H1 (cell line): ENCODE measurements around the gene RHBDD1. TPM values are rescaled to one million over a fixed set of nuclear protein-coding genes. Genes with fewer than 3 reads are reported as not detected.

ENCODE experiments used
- CTCF ChIA-PET: fragments of 300-600 bp; sonication (Branson Sonifier 250); formaldehyde crosslinking; loops from one replicate; lab custom pipeline; 2021; ENCODE audit not compliant: partially characterized antibody; lab: Charles Lee
- POLR2A ChIA-PET: fragments of 300-600 bp; sonication (Branson Sonifier 250); formaldehyde crosslinking; loops from one replicate; lab custom pipeline; 2021; ENCODE audit warnings: inconsistent platforms; ENCODE audit not compliant: partially characterized antibody; lab: Charles Lee
- DNase-seq, 2 experiments: peaks; one replicate each; pipeline versions ENCODE4 v3.0.0 to v3.0.0-alpha.2; 2010 to 2022; ENCODE audit warnings: low spot score in 2 of 2, low read depth in 1 of 2, mixed read lengths in 1 of 2
- FAIRE-seq: peaks from 2 replicates; lab custom pipeline; 2011; peaks lifted over from hg19 to GRCh38; lab: Jason Lieb, UNC
- H2AFZ ChIP-seq: 2 replicates; pipeline ENCODE4 v1.8.1; 2012; ENCODE audit warnings: low read length, inconsistent platforms
- H2AK5ac ChIP-seq: 2 replicates; pipeline ENCODE4 v1.6.1; 2013; ENCODE audit warnings: low read depth, low read length
- H2BK120ac ChIP-seq: replicated peaks from 2 replicates; pipeline ENCODE3; 2013; ENCODE audit warnings: low read depth, low read length, inconsistent platforms
- H2BK12ac ChIP-seq: 2 replicates; pipeline ENCODE4 v1.6.1; 2013; ENCODE audit warnings: low read depth, low read length
- H2BK15ac ChIP-seq: 2 replicates; pipeline ENCODE4 v1.6.1; 2013; ENCODE audit warnings: low read length
- H2BK20ac ChIP-seq: 2 replicates; pipeline ENCODE4 v1.6.1; 2013; ENCODE audit warnings: low read length
- H2BK5ac ChIP-seq: 2 replicates; pipeline ENCODE4 v1.6.1; 2013; ENCODE audit warnings: low read depth, low read length
- H3K14ac ChIP-seq: 2 replicates; pipeline ENCODE4 v1.6.1; 2013; ENCODE audit warnings: inconsistent platforms; ENCODE audit not compliant: insufficient read length
- H3K18ac ChIP-seq: 2 replicates; pipeline ENCODE4 v1.6.1; 2013; ENCODE audit warnings: low read length; ENCODE audit errors: extremely low read depth
- H3K23ac ChIP-seq: 2 replicates; pipeline ENCODE4 v1.6.1; 2013; ENCODE audit warnings: inconsistent platforms; ENCODE audit not compliant: insufficient read length
- H3K23me2 ChIP-seq: 2 replicates; pipeline ENCODE4 v1.6.1; 2013; ENCODE audit warnings: low read depth, low read length
- H3K27ac ChIP-seq: 2 replicates; pipeline ENCODE4 v1.6.1; 2011; ENCODE audit warnings: low read depth, low read length, inconsistent platforms
- H3K27me3 ChIP-seq, 4 experiments: replicated peaks in 1 of 4; 1 replicate in 1 of 4; 2 replicates in 3 of 4; pipeline versions ENCODE4 v1.6.1 to v1.8.1; 2011 to 2013; ENCODE audit warnings: low read length in 3 of 4, mild to moderate bottlenecking in 3 of 4, inconsistent platforms in 2 of 4, mixed read lengths in 2 of 4, moderate library complexity in 1 of 4; ENCODE audit not compliant: control insufficient read depth in 3 of 4, insufficient read depth in 3 of 4; ENCODE audit errors: extremely low read depth in 1 of 4
- H3K36me3 ChIP-seq, 4 experiments: 2 replicates each; pipeline versions ENCODE4 v1.6.1 to v1.8.1; 2011 to 2013; ENCODE audit warnings: mild to moderate bottlenecking in 4 of 4, low read length in 3 of 4, moderate library complexity in 2 of 4, control low read depth in 1 of 4, inconsistent platforms in 1 of 4; ENCODE audit not compliant: insufficient read depth in 4 of 4, control insufficient read depth in 2 of 4
- H3K4ac ChIP-seq: replicated peaks from 2 replicates; pipeline ENCODE3; 2013; ENCODE audit warnings: low read length, low read depth, mixed read lengths, inconsistent platforms; ENCODE audit not compliant: insufficient read length
- H3K4me1 ChIP-seq, 4 experiments: replicated peaks in 1 of 4; 1 replicate in 1 of 4; 2 replicates in 3 of 4; pipeline versions ENCODE4 v1.6.1 to v1.8.1; 2011 to 2013; ENCODE audit warnings: low read length in 3 of 4, inconsistent platforms in 2 of 4, mixed read lengths in 1 of 4; ENCODE audit not compliant: insufficient read depth in 4 of 4, control insufficient read depth in 3 of 4
- H3K4me2 ChIP-seq, 2 experiments: 2 replicates each; pipeline versions ENCODE4 v1.6.1 to v1.8.1; 2011 to 2013; ENCODE audit warnings: low read depth in 2 of 2, low read length in 2 of 2, control low read depth in 1 of 2, inconsistent platforms in 1 of 2, mild to moderate bottlenecking in 1 of 2; ENCODE audit not compliant: insufficient read depth in 1 of 2
- H3K4me3 ChIP-seq, 4 experiments: fragments of 200-600, 300-600 bp in 1 of 4; sonication (generic), shearing (Covaris generic), sonication (Bioruptor Twin) in 1 of 4; 2 replicates each; pipeline versions ENCODE4 v1.5.1 to v1.8.1; 2011 to 2016; ENCODE audit warnings: low read length in 4 of 4, low read depth in 3 of 4, control low read depth in 2 of 4, inconsistent platforms in 2 of 4, mild to moderate bottlenecking in 2 of 4, mixed read lengths in 1 of 4, moderate library complexity in 1 of 4; ENCODE audit not compliant: insufficient read depth in 2 of 4; ENCODE audit errors: extremely low read depth in 1 of 4
- H3K56ac ChIP-seq: replicated peaks from 2 replicates; pipeline ENCODE3; 2013; ENCODE audit warnings: low read depth, mild to moderate bottlenecking, mixed read lengths, low read length, inconsistent platforms; ENCODE audit not compliant: insufficient read length
- H3K79me1 ChIP-seq: 2 replicates; pipeline ENCODE4 v1.6.1; 2013; ENCODE audit warnings: low read depth, low read length, control low read depth
- H3K79me2 ChIP-seq, 2 experiments: 2 replicates each; pipeline versions ENCODE4 v1.6.1 to v1.8.1; 2012 to 2013; ENCODE audit warnings: low read length in 2 of 2, mild to moderate bottlenecking in 2 of 2, inconsistent platforms in 1 of 2; ENCODE audit not compliant: insufficient read depth in 2 of 2, control insufficient read depth in 1 of 2
- H3K9ac ChIP-seq, 4 experiments: replicated peaks in 1 of 4; 1 replicate in 1 of 4; 2 replicates in 3 of 4; pipeline versions ENCODE4 v1.6.1 to v1.8.1; 2011 to 2013; ENCODE audit warnings: low read depth in 3 of 4, low read length in 3 of 4, control low read depth in 2 of 4, mild to moderate bottlenecking in 2 of 4, moderate library complexity in 2 of 4, inconsistent platforms in 1 of 4; ENCODE audit errors: extremely low read depth in 1 of 4
- H3K9me3 ChIP-seq, 2 experiments: 2 replicates each; pipeline versions ENCODE4 v1.6.1 to v1.8.1; 2012 to 2013; ENCODE audit warnings: mild to moderate bottlenecking in 2 of 2, moderate library complexity in 2 of 2, control low read depth in 1 of 2, inconsistent platforms in 1 of 2, low read depth in 1 of 2, low read length in 1 of 2, mixed read lengths in 1 of 2; ENCODE audit not compliant: insufficient read depth in 2 of 2
- H4K20me1 ChIP-seq, 2 experiments: replicated peaks in 1 of 2; 2 replicates each; pipeline versions ENCODE3 to v1.8.1; 2011 to 2013; ENCODE audit warnings: inconsistent platforms in 2 of 2, low read length in 2 of 2, mild to moderate bottlenecking in 1 of 2; ENCODE audit not compliant: insufficient read depth in 2 of 2, control insufficient read depth in 1 of 2
- H4K5ac ChIP-seq: 2 replicates; pipeline ENCODE4 v1.6.1; 2013; ENCODE audit warnings: low read length, low read depth, mixed read lengths, inconsistent platforms; ENCODE audit not compliant: insufficient read length
- H4K8ac ChIP-seq: 2 replicates; pipeline ENCODE4 v1.8.0; 2013; ENCODE audit warnings: mild to moderate bottlenecking, moderate library complexity, low read length, inconsistent platforms; ENCODE audit not compliant: insufficient read depth; ENCODE audit errors: extremely low read depth
- H4K91ac ChIP-seq: replicated peaks from 2 replicates; pipeline ENCODE3; 2013; ENCODE audit warnings: low read length, mixed read lengths, inconsistent platforms; ENCODE audit not compliant: insufficient read length
- BCL11A ChIP-seq, 2 experiments: IDR thresholded peaks; one replicate each; pipeline ENCODE4 v1.6.1; 2011; ENCODE audit warnings: low read depth in 2 of 2, low read length in 2 of 2, mild to moderate bottlenecking in 2 of 2
- EP300 ChIP-seq, 2 experiments: IDR thresholded peaks; 1 replicate in 1 of 2; 2 replicates in 1 of 2; pipeline ENCODE4 v1.6.1; 2011 to 2012; ENCODE audit warnings: low read depth in 2 of 2, low read length in 2 of 2, mild to moderate bottlenecking in 2 of 2, borderline replicate concordance in 1 of 2, inconsistent platforms in 1 of 2, moderate library complexity in 1 of 2
- MAX ChIP-seq: IDR thresholded peaks from 2 replicates; pipeline ENCODE4 v1.6.1; 2012; ENCODE audit warnings: inconsistent platforms
- RFX5 ChIP-seq: IDR thresholded peaks from 2 replicates; pipeline ENCODE4 v1.6.1; 2011; ENCODE audit warnings: low read depth, low read length, improper control_type of control experiment, borderline replicate concordance
- SAP30 ChIP-seq: fragments of 300-600 bp; sonication (generic); IDR thresholded peaks from 2 replicates; pipeline ENCODE4 v1.7.1; 2012; ENCODE audit warnings: low read length, moderate library complexity, mild to moderate bottlenecking, inconsistent platforms; ENCODE audit not compliant: insufficient read depth, insufficient replicate concordance
- SP2 ChIP-seq: IDR thresholded peaks from 2 replicates; pipeline ENCODE4 v1.6.1; 2012; ENCODE audit warnings: mild to moderate bottlenecking, low read length, inconsistent platforms
- SRF ChIP-seq: IDR thresholded peaks from 2 replicates; pipeline ENCODE4 v1.6.1; 2011; ENCODE audit warnings: mild to moderate bottlenecking, low read depth, low read length, moderate library complexity
- TCF12 ChIP-seq: IDR thresholded peaks from 2 replicates; pipeline ENCODE4 v1.6.1; 2011; ENCODE audit warnings: low read depth, mild to moderate bottlenecking, low read length
- WGBS, 2 experiments: shearing (Covaris generic) in 1 of 2; methylation state at CpG; one replicate each; pipeline versions ENCODE4 v1.1.6 to v1.1.7; 2013 to 2015; ENCODE audit warnings: low lambda C conversion rate in 2 of 2, mixed read lengths in 2 of 2, inconsistent platforms in 1 of 2, low coverage in 1 of 2, missing lambda C conversion rate in 1 of 2; ENCODE audit not compliant: insufficient replicate concordance in 2 of 2, insufficient coverage in 1 of 2, insufficient read length in 1 of 2; ENCODE audit errors: extremely low coverage in 1 of 2, missing lambda C conversion rate in 1 of 2; 5-methylcytosine and 5-hydroxymethylcytosine counted together
- polyA plus RNA-seq, 7 experiments: library from polyadenylated mRNA; depleted of rRNA in 3 of 7; stranded (reverse) in 5 of 7; unstranded in 2 of 7; fragments of >200 nt in 5 of 7; fragments of 200-250 nt in 2 of 7; gene quantifications; 1 replicate in 5 of 7; 2 replicates in 1 of 7; 4 replicates in 1 of 7; pipeline versions ENCODE4 v1.2.1 to v1.2.3, GENCODE V29; 2011 to 2013; ENCODE audit warnings: missing spikeins in 2 of 7, mixed read lengths in 2 of 7
- total RNA-seq: library from RNA; stranded (reverse); fragmentation: NEBNext Ultra II Directional; extraction: Animal tissue kit (Norgen Biotek cat#: 25700); gene quantifications from 2 replicates; pipeline ENCODE4 v1.2.1, GENCODE V29; 2021

RHBDD1 gene
- total and polyA plus RNA-seq, 2 of the 8 experiments (the other 6 are each of a cell fraction or from before 2014, with no cell fraction given): 10.5 to 23.1 TPM

- CTCF ChIA-PET: no interaction called here
- no peak overlapping the region for H3K4me2 ChIP-seq
- DNase-seq (no peak), FAIRE-seq (no peak)
- H2BK5ac ChIP-seq: no peak overlapping the region
- POLR2A ChIA-PET: no interaction called here
- no peak overlapping the region for H3K18ac ChIP-seq
- H2AK5ac ChIP-seq: no peak overlapping the region
- H3K79me1 ChIP-seq: no peaks in the 10 kb centered on the region
- H3K56ac ChIP-seq: no peak overlapping the region
- H3K9ac ChIP-seq: no peak overlapping the region
- no peak overlapping the region for H2BK120ac ChIP-seq
- H4K5ac ChIP-seq: no peak overlapping the region
- no peak overlapping the region for H4K8ac ChIP-seq
- H3K14ac ChIP-seq: no peak overlapping the region
- WGBS, 2 experiments: 86% methylated on average over 3 of the region's 3 CpGs; no CpG with 5 or more reads in 1 of the 2 experiments
- H3K27ac ChIP-seq: no peak overlapping the region
- H3K27me3 ChIP-seq: no peaks in the 10 kb centered on the region
- H2AFZ ChIP-seq: no peak overlapping the region
- no peak overlapping the region for H4K91ac ChIP-seq
- no peak overlapping the region for H2BK12ac ChIP-seq
- H3K79me2 ChIP-seq: no peaks in the 10 kb centered on the region
- H3K23me2 ChIP-seq: peaks cover 2% of the 10 kb centered on the region; the same call in 1 of the 2 replicates
- H3K36me3 ChIP-seq: no peaks in the 10 kb centered on the region
- no peaks in the 10 kb centered on the region for H4K20me1 ChIP-seq
- no peaks in the 10 kb centered on the region for H3K9me3 ChIP-seq
- no peaks in the 10 kb centered on the region for H3K4me1 ChIP-seq
- H3K4me3 ChIP-seq: no peak overlapping the region
- H2BK20ac ChIP-seq: no peak overlapping the region
- no peak overlapping the region for H3K23ac ChIP-seq
- H2BK15ac ChIP-seq: no peak overlapping the region
- no peak for TF ChIP-seq SAP30
- no peak for TF ChIP-seq EP300 (IDR thresholded peaks at IDR 0.05; ENCODE audit: borderline replicate concordance in 1 of 2, low read depth in 2 of 2, low read length in 2 of 2)
- TF ChIP-seq RFX5: no peak
- TF ChIP-seq MAX: no peak
- TF ChIP-seq SRF: no peak
- TF ChIP-seq TCF12: no peak
- TF ChIP-seq BCL11A (IDR thresholded peaks at IDR 0.05; ENCODE audit: low read depth in 2 of 2, low read length in 2 of 2): no peak
- TF ChIP-seq SP2: no peak
- no peak overlapping the region for H3K4ac ChIP-seq
Measured at GRCh38 chr2:227029426-227030105, 193.7 kb downstream of the RHBDD1 start.
